T-helper 9 cell (primary cell): ENCODE results near the gene STX16.

Source experiments
- DNase-seq: peaks from one replicate; pipeline ENCODE4 v3.0.0-alpha.2; 2020
- total RNA-seq, 2 donors: gene quantifications; one replicate each; lab custom pipeline; 2026; lab: John Stamatoyannopoulos, UW

The STX16 gene, protein sequence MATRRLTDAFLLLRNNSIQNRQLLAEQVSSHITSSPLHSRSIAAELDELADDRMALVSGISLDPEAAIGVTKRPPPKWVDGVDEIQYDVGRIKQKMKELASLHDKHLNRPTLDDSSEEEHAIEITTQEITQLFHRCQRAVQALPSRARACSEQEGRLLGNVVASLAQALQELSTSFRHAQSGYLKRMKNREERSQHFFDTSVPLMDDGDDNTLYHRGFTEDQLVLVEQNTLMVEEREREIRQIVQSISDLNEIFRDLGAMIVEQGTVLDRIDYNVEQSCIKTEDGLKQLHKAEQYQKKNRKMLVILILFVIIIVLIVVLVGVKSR
- 22.2 to 45.4 reads per million in 2 donors for total RNA-seq

DNA sequence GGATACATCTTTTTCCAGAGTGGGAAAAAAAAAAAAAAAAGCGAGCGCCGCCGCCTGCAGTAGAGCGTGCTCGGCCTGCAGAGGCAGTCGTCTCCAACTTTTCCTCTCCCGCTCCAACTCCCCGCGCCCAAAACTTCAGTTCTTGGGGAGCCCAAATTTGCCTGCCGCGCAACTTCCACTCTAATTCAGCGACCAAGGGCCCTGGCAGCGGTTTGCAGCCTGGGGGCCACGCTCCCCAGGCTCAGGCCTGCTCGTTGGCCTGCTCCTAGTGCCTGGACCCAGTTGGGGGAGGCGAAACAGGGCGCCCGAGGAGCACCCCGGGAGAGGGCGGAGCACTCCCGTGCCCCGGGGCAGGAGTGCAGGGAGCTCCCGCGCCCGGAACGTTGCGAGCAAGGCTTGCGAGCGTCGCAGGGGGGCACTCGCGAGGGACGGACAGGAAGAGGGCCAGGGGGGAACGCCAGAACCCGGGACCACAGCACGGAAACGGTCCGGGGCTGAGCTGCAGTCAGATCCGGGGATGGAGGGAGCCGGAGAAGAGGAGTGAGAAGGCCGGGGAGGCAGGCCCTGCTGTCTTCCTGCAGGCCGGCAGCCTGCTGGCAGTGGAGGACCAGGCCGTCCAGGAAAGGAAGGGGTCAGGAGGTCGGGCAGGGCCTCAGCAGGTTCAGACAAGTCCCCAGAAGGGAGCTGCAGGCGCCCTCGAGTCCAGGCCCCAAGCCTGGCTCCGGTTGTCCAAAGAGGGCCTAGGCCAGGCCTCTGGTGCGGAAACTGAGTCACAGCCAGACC is at the start of gene STX16:
TSS of gene STX16 (plus strand) at position 508 of the 783 bp plus-strand sequence. CDS start 724 bp downstream, outside the sequence.
- DNase-seq: peak; percentile 76

DNA sequence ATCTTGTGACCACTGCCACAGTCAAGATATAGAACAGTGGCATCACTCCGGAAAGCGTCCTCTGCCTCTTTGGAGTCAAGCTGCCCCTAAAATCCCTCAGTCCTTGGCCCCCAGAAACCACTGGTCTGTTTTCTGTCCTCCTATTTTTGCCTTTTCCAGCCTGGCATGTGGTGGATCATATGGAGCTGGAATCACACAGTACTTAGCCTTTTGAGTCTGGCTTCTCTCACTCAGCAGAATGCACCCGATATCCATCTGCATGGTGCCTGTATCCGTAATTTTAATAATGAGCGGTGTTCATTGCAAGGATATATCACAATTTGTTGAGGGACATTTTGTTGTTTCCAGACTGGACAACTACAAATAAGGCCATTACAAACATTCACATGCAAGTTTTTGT is 49.0 kb upstream of the STX16 start:
- no peak for DNase-seq

DNA sequence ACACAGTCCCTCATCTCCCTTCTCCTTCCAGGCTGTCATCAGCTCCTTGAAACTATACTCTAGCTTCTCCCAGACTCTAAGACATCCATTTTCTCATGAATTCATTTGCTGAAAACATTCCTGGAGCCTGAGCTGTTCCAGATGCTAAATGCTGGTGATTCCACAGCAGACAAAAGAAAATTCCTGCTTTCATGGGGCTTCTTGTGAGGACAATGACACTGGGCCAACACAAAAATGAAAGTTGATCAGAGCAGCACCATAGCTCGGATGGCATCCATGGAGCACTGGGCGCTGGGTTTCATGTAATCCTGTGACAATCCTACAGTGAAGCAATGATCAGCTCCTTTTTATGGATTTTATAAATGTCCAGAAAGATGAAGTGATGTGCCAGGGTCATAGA is 47.4 kb upstream of the STX16 start:
- no peak for DNase-seq

DNA sequence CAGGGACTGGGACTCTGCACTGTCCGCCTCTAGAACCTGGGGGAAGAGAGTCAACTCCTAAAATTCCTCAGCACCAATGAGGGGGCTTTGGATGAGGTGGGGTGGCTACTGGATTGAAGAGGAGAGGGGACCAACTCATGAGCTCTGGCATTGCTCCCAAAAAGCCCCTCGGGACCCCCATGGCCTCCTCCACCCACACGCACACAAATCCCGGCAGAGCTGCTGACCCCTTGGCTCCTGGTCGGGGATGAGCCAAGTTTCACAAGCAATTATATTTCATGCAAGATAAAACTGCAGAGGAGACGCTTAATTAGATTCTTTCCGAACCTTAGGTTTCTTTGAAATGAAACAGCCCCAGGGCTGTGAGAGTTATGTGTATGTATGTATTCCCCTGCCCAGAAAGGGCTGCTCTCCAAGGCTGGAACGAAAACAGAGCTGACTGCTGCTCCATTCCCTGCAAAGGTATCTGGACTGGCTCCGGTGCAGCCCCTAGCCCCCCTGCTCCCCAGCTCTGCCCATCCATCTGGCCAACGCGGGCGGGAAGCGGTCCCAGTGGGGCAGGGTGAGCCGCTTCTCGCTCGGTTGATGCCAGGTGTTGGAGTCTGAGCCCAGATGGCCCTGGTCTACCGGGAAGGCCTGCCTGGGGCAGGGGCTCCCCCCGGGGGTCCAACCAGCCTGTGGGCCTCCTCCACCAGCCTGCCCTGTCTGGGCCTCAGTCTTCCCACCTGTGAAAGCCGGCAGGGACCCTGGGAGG is 46.8 kb upstream of the STX16 start:
- no peak for DNase-seq

DNA sequence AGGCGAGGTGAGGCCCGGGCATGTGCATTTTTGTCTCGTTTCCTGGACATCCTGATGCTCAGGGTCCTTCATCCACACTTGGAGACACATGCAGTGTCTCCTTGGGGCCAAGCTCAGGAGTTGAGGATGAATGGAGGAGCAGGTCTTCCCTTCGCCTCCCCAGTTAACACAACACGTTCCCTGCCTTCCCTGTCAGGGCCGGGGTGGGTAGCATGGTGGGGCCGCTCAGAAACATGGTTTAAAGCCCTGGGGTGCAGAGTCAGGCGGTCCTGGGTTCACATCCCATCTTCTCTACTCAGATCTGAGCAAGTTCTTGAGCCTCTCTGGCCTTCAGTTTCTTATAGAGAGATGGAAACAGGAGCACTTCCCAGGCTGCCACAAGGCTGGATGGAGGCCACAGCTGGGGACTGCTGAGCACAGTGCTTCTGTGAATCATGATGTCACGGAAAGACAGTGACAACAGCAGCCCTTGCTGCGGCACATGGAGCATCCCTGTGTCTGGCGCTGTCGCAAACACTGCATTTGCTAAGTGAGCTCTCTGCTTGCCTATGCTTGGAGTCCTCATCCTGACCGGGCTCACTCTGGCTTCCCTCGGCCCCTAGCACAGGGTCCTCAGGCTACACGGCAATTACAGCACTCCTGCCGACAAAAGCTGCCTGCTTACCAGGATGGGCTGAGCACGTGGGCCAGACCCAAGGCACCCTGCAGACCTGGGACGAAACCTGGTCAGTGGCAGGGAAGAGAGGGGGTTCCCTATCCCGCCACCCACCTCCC is 45.6 kb upstream of the STX16 start:
- no peak for DNase-seq

DNA sequence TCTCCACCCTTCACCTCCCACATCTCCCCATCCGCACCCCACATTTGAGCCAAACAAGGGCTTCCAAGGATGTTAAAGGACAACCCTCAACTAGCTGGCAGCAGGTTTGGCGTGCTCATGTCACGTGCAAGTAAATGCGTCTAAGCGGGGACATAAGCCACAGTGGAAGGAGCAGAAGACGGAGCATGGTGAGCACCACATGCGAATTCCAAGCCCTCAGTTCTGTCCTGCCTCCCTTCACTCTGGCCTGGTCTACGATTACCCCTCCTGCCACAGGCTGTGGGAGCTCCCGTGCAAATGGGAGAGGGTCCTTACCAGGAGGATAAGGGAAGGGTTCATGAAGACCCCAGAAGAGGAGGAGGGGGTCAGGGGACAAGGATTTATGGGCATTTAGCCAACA is 44.9 kb upstream of the STX16 start:
- no peak for DNase-seq

DNA sequence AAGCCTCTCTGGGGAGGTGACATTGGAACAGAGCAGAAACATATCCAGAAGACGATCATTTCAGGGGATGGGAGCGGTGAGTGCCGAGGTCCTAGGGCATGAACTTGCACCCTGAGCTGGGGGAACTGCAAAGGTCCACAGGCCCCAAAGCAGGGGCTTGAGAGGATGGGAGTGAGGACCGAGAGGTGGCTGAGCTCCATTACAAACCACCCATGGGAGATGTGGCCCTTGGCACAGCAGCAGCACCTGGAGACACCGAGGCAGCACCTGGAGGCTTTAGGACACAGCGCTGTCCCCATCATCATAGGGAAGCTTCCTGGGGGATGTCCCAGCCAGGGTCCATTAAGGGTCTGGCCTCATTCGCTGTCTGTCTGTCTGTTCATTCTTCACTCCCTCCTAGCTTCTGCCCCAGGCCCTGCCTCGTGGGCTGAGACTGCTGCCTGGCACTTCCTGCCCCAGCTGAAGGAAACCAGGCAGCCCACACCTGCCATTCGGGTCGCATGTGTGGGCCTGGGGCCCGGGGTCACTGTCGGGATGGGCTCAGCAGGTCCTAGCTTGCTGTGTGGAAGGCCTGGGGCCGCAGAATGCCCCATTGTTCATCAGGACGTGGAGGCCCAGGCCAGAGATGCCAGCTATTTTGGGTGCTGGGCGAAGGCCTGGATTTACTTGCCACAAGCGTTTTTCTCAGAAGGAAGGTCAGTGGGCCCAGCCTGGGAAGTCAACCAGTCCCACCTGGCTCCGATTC is 42.8 kb upstream of the STX16 start:
- no peak for DNase-seq

DNA sequence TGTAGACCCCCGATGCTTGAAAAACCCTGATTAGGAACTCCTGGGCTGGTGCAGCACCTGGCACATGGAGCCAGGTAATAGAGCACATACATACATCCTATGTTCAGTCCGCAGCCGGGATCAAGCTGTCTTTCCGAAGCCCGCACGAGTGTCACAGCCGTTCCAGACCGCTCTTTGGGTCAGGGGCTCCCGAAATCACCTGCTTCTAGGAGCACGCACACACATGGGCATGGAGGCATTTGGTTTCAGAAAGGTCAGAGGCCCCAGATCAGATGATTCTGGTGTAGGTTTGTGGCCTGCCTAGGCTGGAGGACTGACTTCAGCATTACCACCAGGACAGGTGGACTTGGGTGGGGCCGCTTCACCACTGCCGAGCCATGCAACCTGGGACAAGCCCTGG is 42.1 kb upstream of the STX16 start:
- DNase-seq: no peak

DNA sequence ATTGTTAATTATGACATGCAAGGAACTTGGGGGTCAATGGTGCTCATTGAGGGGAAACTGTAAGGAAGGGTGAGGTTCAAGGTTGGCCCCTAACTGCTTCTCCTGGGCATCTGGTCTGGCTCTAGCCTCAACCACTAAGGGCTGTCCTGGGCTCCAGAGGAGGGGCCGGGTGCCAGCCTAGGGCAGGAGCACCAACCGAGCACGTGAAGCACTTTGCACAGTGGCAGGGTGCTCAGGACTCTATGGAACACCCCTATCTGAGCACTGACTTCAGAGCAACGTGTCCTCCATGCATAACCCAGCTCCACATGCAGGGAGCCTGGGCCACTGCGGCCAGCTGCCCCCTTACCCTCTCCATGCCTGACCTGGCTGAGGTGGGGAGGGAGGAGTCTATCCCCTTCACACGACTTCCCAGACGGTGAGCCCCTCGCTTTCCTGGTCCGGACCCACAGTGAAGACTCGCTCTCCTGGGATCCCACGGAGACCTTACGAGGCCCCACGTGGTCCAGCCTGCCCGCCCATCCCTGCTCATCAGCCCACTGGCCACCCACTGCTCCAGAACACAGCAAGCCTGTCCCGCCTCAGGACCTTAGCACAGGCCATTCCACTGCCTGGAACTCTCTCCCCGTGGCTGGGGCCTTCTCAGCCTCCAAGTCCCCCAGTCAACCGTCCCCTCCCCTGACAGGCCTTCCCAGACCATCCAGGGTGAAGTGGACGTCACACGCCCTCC is 40.8 kb upstream of the STX16 start:
- DNase-seq: no peak

DNA sequence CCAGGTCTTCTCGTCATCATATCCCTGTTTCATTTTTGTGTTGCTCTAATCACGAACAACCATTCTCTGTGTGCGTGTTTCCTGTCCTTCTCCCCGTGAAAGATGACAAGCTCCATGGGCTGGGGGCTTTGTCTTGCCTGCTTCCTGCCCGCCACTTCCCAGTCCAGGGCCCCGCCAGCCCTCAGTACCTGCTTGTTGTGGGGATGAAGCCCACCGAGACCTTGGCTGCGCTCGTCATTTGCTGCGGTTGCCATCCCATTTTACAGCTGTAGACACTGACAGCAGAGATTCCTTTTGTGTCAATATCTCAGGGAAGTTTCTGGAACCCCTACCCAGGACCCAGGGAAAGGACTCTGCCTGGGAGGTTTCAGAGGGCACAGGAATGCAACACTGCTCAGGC is 40.3 kb upstream of the STX16 start:
- DNase-seq: no peak

DNA sequence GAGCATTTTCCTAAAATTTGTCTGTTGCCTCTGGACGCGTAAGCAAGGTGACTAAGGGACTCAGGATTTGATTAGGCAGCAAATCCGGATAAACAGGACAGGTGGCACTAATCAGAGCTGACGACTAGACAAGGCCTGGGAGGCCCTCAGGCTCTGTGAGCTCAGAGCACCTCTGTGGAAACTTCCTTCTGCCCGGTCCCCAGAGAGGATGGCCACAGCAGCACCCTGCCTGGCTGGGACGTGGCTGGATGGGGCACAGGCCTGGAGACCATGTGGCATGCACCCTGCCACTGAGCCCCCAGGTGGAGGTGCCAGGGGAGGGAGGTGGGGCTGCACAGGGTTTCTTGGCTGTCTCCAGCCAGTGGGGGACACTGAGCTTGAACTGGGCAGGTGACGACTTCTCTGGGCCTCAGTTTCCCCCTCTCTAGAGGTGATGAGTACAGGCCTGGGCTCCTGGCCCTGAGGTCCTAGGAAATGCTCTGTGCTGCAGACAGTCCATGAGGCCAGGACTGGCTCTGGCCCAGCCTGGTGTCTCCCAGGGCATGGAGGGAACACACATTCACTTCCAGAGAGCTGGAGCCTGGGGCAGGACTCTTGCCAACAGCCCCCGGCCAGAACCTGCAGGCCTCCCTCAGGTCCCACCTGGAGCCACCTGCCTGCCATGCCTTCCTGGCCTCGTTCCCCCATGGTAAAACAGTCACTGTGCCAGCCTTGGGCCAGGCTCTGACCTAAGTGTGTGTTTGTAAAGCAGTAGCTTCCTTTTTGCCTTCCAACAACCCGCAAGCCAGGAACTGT is 39.6 kb upstream of the STX16 start:
- DNase-seq: no peak

DNA sequence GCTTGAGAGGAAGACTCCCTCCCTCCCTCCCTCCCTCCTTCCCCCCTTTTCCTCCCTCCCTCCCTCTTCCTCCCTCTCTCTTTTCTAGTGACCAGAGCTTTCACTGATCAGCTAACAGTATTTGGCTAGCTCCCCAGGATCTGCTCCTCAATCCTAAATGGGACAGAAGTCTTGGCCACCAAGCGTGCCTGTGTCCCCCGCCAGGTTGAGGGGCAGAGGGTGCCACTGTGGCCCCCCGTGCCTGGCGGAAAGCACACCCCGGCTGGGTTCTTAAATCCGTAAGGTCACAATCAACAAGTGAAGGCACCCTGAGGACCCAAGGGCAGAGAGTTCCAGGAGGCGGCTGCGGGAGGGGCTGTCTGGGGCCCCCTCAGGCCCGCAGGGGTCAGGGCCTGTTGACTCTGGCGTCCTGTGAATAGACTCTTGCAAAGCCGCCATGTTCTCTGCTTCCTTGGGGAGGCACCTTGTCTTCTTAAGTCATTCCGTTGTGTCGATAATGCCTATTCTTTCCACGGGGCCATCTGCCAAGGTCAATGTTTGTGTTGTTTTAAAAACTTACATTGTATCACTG is 38.9 kb upstream of the STX16 start:
- DNase-seq: no peak

DNA sequence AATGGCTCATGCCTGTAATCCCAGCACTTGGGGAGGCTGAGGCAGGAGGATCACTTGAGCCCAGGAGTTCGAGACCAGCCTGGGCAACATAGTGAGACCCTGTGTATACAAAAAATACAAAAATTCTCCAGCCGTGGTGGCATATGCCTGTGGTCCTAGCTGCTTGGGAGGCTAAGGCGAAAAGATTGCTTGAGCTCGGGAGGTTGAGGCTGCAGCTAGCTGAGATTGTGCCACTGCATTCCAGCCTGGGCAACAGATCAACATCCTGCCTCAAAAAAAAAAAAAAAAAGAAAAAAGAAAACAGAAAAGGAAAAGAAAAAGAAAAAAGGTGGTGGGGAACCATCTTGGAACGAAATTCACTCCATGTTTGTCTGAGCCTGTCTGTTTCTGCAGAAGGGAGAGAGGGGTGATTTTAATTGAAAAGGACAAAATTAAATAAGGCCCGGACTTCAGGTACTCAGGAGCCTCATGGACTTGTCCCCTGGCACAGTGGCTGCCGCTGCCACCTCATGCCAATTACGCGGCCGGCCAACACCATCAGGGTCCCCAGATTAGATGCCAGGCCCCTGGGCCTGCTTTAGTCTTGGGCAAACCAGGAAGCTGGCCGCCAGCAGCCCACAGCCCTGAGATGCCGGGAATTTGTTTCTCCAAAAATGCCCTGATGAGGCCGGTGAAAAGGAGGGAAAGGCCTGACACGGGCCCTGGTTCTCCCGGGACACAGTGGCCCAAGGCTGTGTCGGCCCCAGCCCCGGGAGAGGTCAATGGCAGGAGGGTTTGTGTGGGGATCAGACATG is 37.8 kb upstream of the STX16 start:
- DNase-seq: no peak

DNA sequence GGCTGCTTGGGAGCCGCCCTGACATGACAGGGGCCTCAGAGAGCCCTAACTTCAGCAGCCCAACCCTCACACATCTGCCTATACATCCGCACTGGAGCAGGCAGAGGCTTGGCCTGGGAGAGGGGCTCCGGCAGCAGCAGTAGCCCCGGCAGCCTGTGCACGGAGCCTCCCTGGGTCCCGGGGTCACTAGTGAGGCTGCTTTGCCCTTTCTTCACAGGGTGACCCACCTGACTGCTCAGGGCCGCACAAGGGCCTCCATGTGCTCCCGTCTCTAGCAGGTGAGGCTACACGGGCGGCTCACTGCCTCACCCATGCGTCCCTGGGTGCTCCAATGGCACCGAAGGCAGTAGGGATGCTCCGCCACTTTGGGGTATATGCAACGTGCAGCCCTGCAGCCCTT is 36.7 kb upstream of the STX16 start:
- no peak for DNase-seq

DNA sequence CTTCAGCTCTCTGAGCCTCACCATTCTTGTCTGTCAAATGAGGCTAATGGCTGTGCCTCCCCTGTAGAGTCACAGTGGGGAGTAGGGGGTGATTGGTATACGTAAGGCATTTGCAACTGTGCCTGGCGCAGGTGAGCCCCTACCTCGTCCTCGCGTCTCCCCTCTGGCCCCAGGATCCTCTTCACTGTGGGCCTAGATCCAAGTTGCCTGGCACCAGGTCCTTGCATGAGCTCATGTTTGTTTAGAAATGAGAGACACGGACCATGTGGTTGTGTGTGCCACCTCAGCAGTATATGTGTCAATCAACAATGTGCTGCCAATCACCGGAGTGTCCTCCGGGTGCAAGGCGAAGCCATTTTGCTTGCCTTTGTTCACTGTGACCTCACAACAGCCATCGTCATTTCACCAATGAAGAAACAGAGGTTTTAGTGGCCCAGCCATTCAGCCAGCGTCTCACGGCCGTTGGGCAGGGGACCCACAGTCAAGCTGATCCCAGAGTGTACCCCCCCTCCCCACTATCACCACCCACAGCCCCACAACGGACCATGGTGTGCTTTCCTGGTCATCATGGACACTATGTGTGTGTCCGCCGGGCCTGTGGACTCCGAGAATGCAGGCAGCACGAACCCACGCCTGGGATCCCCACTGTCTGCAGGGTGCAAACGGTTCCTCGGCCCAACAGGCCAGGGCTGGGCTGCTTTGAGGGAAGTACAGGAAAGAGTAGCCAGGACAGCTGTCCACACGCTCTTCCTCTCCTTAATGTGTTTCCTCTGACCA is 35.9 kb upstream of the STX16 start:
- no peak for DNase-seq

DNA sequence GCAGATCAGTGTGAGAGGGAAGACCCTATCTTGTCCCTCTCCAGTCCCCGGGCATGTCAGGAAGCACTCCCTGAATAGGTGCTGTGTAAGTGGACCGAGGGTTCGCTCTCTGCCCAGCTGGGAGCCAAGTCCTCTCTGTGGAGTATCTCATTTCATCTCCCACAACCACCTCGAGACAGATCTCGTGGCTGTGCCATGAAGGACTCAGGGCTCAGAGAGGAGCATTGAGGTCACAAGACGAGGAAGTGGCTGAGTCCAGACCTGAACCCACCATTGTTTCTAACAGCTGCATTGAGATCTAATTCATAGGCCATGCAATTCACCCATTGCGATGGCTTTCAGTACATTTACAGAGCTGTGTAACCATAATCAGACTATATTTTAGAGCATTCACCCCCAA is 34.7 kb upstream of the STX16 start:
- DNase-seq: no peak

DNA sequence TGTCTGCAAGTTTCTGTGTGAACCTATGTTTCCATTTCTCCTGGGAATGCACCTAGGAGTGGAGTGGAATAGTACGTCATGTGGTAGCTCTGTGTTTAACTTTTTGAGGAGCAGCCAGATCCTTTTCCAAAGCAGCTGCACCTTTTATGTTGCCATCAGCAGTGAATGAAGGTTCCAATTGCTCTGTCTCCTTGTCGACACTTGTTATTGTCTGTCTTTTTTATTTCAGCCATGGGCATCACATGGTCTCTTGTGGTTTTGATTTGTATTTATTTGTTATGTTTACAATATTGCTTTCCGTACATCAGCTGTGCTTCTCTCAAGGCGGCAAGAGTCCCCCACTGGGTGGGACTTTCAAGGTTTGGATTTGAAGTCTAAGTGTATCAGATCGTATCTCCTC is 33.9 kb upstream of the STX16 start:
- no peak for DNase-seq

DNA sequence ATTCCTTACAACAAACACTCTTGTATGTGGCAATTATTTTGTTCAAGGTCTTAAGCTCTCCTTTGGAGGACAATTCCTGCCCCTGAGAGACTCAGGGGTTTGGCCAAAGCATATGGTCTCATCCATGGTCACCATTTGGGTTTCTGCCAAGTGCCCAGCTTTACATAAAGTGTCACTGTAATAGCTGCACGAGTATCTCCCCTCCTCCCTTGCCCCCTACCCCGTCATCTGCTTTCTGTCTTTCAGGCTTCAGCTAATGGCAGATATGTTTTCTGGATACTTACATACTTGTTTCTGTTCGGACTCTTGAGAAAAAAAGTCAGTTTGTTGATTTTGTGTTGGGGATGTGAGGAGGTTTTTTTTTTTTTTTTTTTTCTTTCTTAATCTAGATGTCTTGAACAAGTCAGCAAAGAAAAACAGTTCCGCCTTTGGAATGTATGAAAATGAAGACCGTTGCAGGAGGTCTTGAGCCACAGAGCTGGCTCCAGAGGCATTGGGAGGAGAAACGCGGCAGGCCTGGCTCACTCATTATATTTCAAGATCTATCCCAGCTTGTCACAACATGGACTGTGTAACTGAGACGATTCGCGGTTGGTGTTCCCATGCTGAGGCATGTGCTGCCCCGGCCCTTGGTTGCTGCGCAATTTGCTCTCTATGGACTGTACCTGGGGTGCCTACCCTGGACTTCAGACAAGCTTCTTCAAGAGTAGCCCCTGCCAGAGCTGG is 32.6 kb upstream of the STX16 start:
- no peak for DNase-seq
